ENCODE results near the gene TYMP.

Gene TYMP

DNA sequence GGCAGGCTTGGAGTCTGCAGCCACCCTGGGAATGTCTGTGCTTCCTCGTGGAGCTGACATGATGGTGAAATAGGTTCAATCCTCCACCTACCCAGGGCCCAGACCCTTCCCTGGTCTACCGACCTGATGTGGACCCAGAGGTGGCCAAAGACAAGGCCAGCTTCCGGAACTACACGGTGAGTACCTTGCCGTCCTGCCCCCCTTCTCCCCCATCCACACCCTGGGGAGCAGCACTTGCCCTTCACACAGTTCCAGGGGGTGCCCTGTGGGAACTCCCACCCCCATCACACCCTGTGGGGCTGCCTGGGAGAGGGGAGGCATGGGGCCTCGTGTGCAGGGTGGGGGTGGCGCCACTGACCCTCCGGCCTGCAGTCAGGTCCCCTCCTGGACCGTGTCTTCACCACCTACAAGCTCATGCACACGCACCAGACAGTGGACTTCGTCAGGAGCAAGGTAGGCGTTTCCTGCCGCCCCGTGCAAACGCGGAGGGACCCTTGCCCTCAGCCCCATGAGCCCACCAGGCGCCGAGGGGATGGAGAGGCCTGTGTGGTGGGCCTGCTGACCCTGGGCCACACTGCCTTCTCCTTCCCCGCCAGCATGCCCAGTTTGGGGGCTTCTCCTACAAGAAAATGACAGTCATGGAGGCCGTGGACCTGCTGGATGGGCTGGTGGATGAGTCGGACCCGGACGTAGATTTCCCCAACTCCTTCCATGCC lies 42.4 kb downstream of the TYMP start:
- Histone ChIP-seq H3K79me2 (ENCODE audit: insufficient read depth, low read length) (no peaks in the 10 kb centered on the region), H3K4me2 (ENCODE audit: low read depth, low read length, poor library complexity, severe bottlenecking) (no peak overlapping the region), H3K4me3 (ENCODE audit: insufficient read depth, low read length, poor library complexity, severe bottlenecking) (no peak overlapping the region), H3K9me3 (ENCODE audit: insufficient read depth, low read length) (no peaks in the 10 kb centered on the region), H3K27me3 (ENCODE audit: low read length) (no peaks in the 10 kb centered on the region), H3K9ac (ENCODE audit: low read length) (no peak overlapping the region), H4K20me1 (ENCODE audit: low read depth, low read length) (no peaks in the 10 kb centered on the region), H3K9me2 (replicated peaks; ENCODE audit: insufficient read depth, low read length) (no peaks in the 10 kb centered on the region), H3K36me3 (ENCODE audit: low read length) (no peaks in the 10 kb centered on the region), H3F3A (ENCODE audit: insufficient read depth) (peaks cover 7% of the 10 kb centered on the region; the same call in 1 of the 2 replicates), H3K27ac (ENCODE audit: low read depth, low read length) (no peak overlapping the region), H2AFZ (ENCODE audit: low read depth, low read length, severe bottlenecking) (no peak overlapping the region)
- TF ChIP-seq, protein P1, sequence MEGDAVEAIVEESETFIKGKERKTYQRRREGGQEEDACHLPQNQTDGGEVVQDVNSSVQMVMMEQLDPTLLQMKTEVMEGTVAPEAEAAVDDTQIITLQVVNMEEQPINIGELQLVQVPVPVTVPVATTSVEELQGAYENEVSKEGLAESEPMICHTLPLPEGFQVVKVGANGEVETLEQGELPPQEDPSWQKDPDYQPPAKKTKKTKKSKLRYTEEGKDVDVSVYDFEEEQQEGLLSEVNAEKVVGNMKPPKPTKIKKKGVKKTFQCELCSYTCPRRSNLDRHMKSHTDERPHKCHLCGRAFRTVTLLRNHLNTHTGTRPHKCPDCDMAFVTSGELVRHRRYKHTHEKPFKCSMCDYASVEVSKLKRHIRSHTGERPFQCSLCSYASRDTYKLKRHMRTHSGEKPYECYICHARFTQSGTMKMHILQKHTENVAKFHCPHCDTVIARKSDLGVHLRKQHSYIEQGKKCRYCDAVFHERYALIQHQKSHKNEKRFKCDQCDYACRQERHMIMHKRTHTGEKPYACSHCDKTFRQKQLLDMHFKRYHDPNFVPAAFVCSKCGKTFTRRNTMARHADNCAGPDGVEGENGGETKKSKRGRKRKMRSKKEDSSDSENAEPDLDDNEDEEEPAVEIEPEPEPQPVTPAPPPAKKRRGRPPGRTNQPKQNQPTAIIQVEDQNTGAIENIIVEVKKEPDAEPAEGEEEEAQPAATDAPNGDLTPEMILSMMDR (IDR thresholded peaks at IDR 0.05; ENCODE audit: insufficient read depth, low read length, poor library complexity, severe bottlenecking) = no peak
- TF ChIP-seq EZH2phosphoT487 (conservative IDR thresholded peaks at IDR 0.05; ENCODE audit: low read length) = no peak

GRCh38 chr22:50486561-50487289 lies 43.1 kb downstream of the TYMP start, which contains the start of gene MIOX:
Gene MIOX, plus strand, starts transcription at chr22:50486859. Its CDS starts 39 bp downstream, at chr22:50486898.
- no peak for TF ChIP-seq EZH2phosphoT487 (conservative IDR thresholded peaks at IDR 0.05; ENCODE audit: low read length)
- TF ChIP-seq, protein P1 (IDR thresholded peaks at IDR 0.05; ENCODE audit: insufficient read depth, low read length, poor library complexity, severe bottlenecking) = no peak
- H2AFZ ChIP-seq (ENCODE audit: low read depth, low read length, severe bottlenecking) = no peak within 1 kb of the TSS
- no peaks in the 10 kb centered on the region for H3K79me2 ChIP-seq (ENCODE audit: insufficient read depth, low read length)
- no peak within 1 kb of the TSS for H3K9ac ChIP-seq (ENCODE audit: low read length)
- no peaks in the 10 kb centered on the region for H4K20me1 ChIP-seq (ENCODE audit: low read depth, low read length)
- H3K36me3 ChIP-seq (ENCODE audit: low read length) = no peaks in the 10 kb centered on the region
- no peak within 1 kb of the TSS for H3K4me2 ChIP-seq (ENCODE audit: low read depth, low read length, poor library complexity, severe bottlenecking)
- no peak within 1 kb of the TSS for H3K27ac ChIP-seq (ENCODE audit: low read depth, low read length)
- H3K9me3 ChIP-seq (ENCODE audit: insufficient read depth, low read length) = no peaks in the 10 kb centered on the region
- H3K9me2 ChIP-seq (replicated peaks; ENCODE audit: insufficient read depth, low read length) = no peaks in the 10 kb centered on the region
- H3K27me3 ChIP-seq (ENCODE audit: low read length) = no peaks in the 10 kb centered on the region
- peaks cover 7% of the 10 kb centered on the region; the same call in 1 of the 2 replicates for H3F3A ChIP-seq (ENCODE audit: insufficient read depth)
- no peak within 1 kb of the TSS for H3K4me3 ChIP-seq (ENCODE audit: insufficient read depth, low read length, poor library complexity, severe bottlenecking)

GRCh38 chr22:50485221-50486131 lies 44.3 kb downstream of the TYMP start:
- TF ChIP-seq, protein P1 (IDR thresholded peaks at IDR 0.05; ENCODE audit: insufficient read depth, low read length, poor library complexity, severe bottlenecking) = no peak
- no peak for TF ChIP-seq EZH2phosphoT487 (conservative IDR thresholded peaks at IDR 0.05; ENCODE audit: low read length)
- Histone ChIP-seq H2AFZ (ENCODE audit: low read depth, low read length, severe bottlenecking) (no peak overlapping the region), H3K27me3 (ENCODE audit: low read length) (no peaks in the 10 kb centered on the region), H3K4me2 (ENCODE audit: low read depth, low read length, poor library complexity, severe bottlenecking) (no peak overlapping the region), H3K9me2 (replicated peaks; ENCODE audit: insufficient read depth, low read length) (no peaks in the 10 kb centered on the region), H4K20me1 (ENCODE audit: low read depth, low read length) (no peaks in the 10 kb centered on the region), H3K79me2 (ENCODE audit: insufficient read depth, low read length) (no peaks in the 10 kb centered on the region), H3K9ac (ENCODE audit: low read length) (no peak overlapping the region), H3K27ac (ENCODE audit: low read depth, low read length) (no peak overlapping the region), H3F3A (ENCODE audit: insufficient read depth) (peaks cover 7% of the 10 kb centered on the region; the same call in 1 of the 2 replicates), H3K36me3 (ENCODE audit: low read length) (no peaks in the 10 kb centered on the region), H3K9me3 (ENCODE audit: insufficient read depth, low read length) (no peaks in the 10 kb centered on the region), H3K4me3 (ENCODE audit: insufficient read depth, low read length, poor library complexity, severe bottlenecking) (no peak overlapping the region)
